Upper lobe of left lung (tissue), 6 donors: ENCODE results near the gene CAGE1. TPM values are rescaled to one million over a fixed set of nuclear protein-coding genes. Genes with fewer than 3 reads are reported as not detected.

Source experiments
- ATAC-seq, 2 donors: fragments of 200-7000 bp; cut with Tn5 transposase; one replicate each; pipeline ENCODE4 v1.9.1; 2022; ENCODE audit warnings: mild to moderate bottlenecking in 2 of 2, moderate library complexity in 2 of 2; ENCODE audit not compliant: low FRiP score in 2 of 2
- DNase-seq, 2 donors: peaks; one replicate each; pipeline ENCODE4 v3.0.0-alpha.2; 2019 to 2020
- H3K27ac ChIP-seq, 4 donors: fragments of 200-600 bp; sonication (generic); one replicate each; pipeline ENCODE4 v1.5.1; 2016 to 2019
- H3K27me3 ChIP-seq, 4 donors: fragments of 200-600 bp; sonication (generic); one replicate each; pipeline ENCODE4 v1.5.1; 2017 to 2019
- H3K36me3 ChIP-seq, 4 donors: fragments of 200-600 bp; sonication (generic); one replicate each; pipeline ENCODE4 v1.5.1; 2016 to 2019
- H3K4me1 ChIP-seq, 4 donors: fragments of 200-600 bp; sonication (generic); one replicate each; pipeline ENCODE4 v1.5.1; 2018 to 2019
- H3K4me3 ChIP-seq, 4 donors: fragments of 200-600 bp; sonication (generic); one replicate each; pipeline ENCODE4 v1.5.1; 2017 to 2019; ENCODE audit warnings: mild to moderate bottlenecking in 2 of 4, moderate library complexity in 1 of 4
- H3K9me3 ChIP-seq, 4 donors: fragments of 200-600 bp; sonication (generic); one replicate each; pipeline ENCODE4 v1.5.1; 2018 to 2019
- EP300 ChIP-seq, 4 donors: sonication (generic); formaldehyde crosslinking; IDR thresholded peaks; one replicate each; pipeline ENCODE4 v1.5.1; 2017; ENCODE audit warnings: antibody characterized with exemption in 4 of 4, control low read depth in 2 of 4
- POLR2A ChIP-seq, 4 donors: fragments of 450-650 bp; IDR thresholded peaks; one replicate each; pipeline ENCODE4 v1.5.1; 2016 to 2017; ENCODE audit warnings: antibody characterized with exemption in 4 of 4, mild to moderate bottlenecking in 2 of 4
- POLR2AphosphoS5 ChIP-seq, 2 donors: sonication (generic); formaldehyde crosslinking; IDR thresholded peaks; one replicate each; pipeline ENCODE4 v1.5.1; 2017; ENCODE audit warnings: antibody characterized with exemption in 2 of 2
- WGBS, 2 donors: methylation state at CpG; one replicate each; pipeline ENCODE4 v1.1.5; 2017 to 2018; 5-methylcytosine and 5-hydroxymethylcytosine counted together
- total RNA-seq, 6 donors: library from RNA; depleted of rRNA in 4 of 6; stranded (reverse); fragments of >200 nt in 4 of 6; gene quantifications; one replicate each; pipeline versions ENCODE4 v1.1.0 to v1.2.1, GENCODE V29; 2016 to 2021
- TF ChIP-seq, protein P1 (sequence below), 6 experiments: fragments of 450-650 bp in 4 of 6; fragments of 200-600 bp in 2 of 6; sonication (generic) in 2 of 6; IDR thresholded peaks; one replicate each; pipeline ENCODE4 v1.5.1; 2016 to 2019; ENCODE audit warnings: antibody characterized with exemption in 6 of 6
- donor health status: DM: no; HTN: no; CAD: no; lungs with moderate emphysema.
- donor health status: DM: no; HTN: yes; CAD: no; lungs with severe emphysema.

The CAGE1 gene
- total RNA-seq, 6 donors from 2014 or later, result not detected

DNA sequence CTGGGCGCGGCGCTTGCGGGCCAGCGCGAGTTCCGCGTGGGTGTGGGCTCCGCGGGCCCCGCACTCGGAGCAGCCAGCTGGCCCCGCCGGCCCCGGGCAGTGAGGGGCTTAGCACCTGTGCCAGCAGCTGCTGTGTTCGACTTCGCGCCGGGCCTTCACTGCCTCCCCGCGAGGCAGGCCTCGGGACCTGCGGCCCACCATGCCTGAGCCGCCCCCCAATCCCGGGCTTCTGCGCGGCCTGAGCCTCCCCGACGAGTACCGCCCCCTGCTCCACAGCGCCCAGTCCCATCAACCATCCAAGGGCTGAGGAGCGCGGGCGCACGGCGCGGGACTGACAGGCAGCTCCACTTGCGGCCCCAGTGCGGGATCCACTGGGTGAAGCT lies 36.3 kb upstream of the CAGE1 start:
- no peak overlapping the region for H3K4me3 ChIP-seq
- H3K27me3 ChIP-seq, result no peaks in the 10 kb centered on the region
- H3K9me3 ChIP-seq, result no peaks in the 10 kb centered on the region
- no peaks in the 10 kb centered on the region for H3K36me3 ChIP-seq
- ATAC-seq (no peak), DNase-seq (peak in 1 of 2 donors; percentile 83)
- TF ChIP-seq POLR2AphosphoS5 (IDR thresholded peaks at IDR 0.05) (no peak), POLR2A (IDR thresholded peaks at IDR 0.05) (no peak), EP300 (IDR thresholded peaks at IDR 0.05) (no peak)
- TF ChIP-seq, protein P1, sequence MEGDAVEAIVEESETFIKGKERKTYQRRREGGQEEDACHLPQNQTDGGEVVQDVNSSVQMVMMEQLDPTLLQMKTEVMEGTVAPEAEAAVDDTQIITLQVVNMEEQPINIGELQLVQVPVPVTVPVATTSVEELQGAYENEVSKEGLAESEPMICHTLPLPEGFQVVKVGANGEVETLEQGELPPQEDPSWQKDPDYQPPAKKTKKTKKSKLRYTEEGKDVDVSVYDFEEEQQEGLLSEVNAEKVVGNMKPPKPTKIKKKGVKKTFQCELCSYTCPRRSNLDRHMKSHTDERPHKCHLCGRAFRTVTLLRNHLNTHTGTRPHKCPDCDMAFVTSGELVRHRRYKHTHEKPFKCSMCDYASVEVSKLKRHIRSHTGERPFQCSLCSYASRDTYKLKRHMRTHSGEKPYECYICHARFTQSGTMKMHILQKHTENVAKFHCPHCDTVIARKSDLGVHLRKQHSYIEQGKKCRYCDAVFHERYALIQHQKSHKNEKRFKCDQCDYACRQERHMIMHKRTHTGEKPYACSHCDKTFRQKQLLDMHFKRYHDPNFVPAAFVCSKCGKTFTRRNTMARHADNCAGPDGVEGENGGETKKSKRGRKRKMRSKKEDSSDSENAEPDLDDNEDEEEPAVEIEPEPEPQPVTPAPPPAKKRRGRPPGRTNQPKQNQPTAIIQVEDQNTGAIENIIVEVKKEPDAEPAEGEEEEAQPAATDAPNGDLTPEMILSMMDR (IDR thresholded peaks at IDR 0.05), result no peak
- WGBS, 2 donors, result 89 to 98% methylated on average over 24 to 39 of the region's 39 CpGs
- H3K27ac ChIP-seq, result no peak overlapping the region
- no peaks in the 10 kb centered on the region for H3K4me1 ChIP-seq

DNA sequence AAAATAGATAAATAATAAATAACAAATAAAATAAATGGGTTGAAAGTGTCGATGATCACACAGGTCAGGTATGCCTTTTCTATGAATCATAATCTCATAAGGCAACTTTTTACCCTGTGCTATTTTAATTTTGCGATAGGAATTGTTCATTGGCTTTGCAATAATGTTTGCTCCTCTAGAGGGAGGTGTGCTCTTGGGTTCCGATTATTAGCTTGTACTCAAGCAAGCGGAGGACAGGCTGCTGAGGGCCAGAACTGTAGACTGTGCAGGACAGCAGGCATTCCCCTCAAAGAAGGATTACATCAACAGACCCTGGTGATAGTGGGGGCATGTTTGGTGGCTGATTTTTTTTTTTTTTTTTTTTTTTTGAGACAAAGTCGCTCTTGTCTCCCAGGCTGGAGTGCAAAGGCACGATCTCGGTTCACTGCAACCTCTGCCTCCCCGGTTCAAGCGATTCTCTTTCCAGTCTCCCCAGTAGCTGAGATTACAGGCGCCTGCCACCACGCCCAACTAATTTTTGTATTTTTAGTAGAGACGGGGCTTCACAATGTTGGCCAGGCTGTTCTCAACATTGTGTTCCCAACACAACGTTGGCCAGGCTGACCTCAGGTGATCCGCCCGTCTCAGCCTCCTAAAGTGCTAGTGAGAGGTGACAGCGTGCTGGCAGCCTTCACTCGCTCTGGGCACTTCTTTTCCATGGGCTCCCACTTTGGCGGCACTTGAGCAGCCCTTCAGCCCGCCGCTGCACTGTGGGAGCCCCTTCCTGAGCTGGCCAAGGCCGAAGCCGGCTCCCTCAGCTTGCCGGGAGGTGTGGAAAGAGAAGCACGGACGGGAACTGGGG lies 35.6 kb upstream of the CAGE1 start:
- no peak overlapping the region for H3K27ac ChIP-seq
- no peaks in the 10 kb centered on the region for H3K4me1 ChIP-seq
- no peaks in the 10 kb centered on the region for H3K36me3 ChIP-seq
- ATAC-seq (peak; percentile 75 to 87), DNase-seq (peak in 1 of 2 donors; percentile 36)
- TF ChIP-seq, protein P1 (IDR thresholded peaks at IDR 0.05), result peak in 5 of 6 experiments; percentile 15 to 56 (median 49)
- TF ChIP-seq EP300 (IDR thresholded peaks at IDR 0.05) (no peak), POLR2A (IDR thresholded peaks at IDR 0.05) (no peak), POLR2AphosphoS5 (IDR thresholded peaks at IDR 0.05) (no peak)
- no peaks in the 10 kb centered on the region for H3K9me3 ChIP-seq
- H3K27me3 ChIP-seq, result no peaks in the 10 kb centered on the region
- 80 to 83% methylated on average over 19 to 25 of the region's 25 CpGs for WGBS, 2 donors
- no peak overlapping the region for H3K4me3 ChIP-seq

DNA sequence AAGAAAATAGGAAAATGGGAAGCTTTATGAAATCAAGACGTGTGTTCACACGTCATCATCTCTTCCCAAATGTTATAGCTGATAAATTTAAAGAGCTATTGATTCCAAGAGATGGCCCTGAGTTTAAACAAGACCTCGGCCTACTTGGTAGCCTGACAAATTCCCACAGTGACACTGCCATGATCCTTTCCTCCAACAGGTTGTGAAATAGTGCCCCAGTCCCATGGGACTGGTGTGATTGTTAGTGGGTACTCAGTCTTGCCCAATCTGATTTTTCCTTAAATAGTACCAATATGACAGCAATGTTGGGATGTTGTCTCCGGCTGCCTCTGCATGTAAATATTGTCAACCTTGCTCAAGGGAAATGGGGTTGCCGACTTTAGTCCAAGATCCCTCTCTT lies 34.5 kb upstream of the CAGE1 start:
- DNase-seq (no peak), ATAC-seq (no peak)
- Histone ChIP-seq H3K4me1 (no peaks in the 10 kb centered on the region), H3K27me3 (no peaks in the 10 kb centered on the region), H3K36me3 (no peaks in the 10 kb centered on the region), H3K9me3 (no peaks in the 10 kb centered on the region), H3K4me3 (no peak overlapping the region), H3K27ac (no peak overlapping the region)
- WGBS, 2 donors, result 86 to 92% methylated on average over 3 to 5 of the region's 5 CpGs
- TF ChIP-seq POLR2AphosphoS5 (IDR thresholded peaks at IDR 0.05) (no peak), EP300 (IDR thresholded peaks at IDR 0.05) (no peak), POLR2A (IDR thresholded peaks at IDR 0.05) (no peak)
- TF ChIP-seq, protein P1 (IDR thresholded peaks at IDR 0.05), result no peak

DNA sequence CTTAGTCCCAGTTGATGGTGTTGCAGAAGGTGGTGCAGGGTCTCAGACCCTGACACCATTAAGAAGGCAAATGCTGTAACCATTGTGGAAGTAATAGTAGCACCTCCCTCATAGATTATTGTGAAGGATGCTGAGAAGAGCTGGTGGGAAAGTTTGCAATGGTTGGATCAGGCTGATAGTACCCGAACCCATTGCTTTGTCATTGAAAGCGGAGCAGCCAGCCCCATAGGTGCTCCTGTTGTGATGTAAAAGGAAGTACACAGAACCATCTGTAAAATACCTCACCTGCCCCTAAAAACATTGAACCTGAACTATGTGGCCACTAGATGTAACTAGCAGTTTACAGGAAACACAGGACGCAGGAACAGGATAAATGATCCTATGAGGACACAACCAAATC lies 31.5 kb upstream of the CAGE1 start:
- no peaks in the 10 kb centered on the region for H3K27me3 ChIP-seq
- no peak overlapping the region for H3K4me3 ChIP-seq
- TF ChIP-seq POLR2AphosphoS5 (IDR thresholded peaks at IDR 0.05) (no peak), POLR2A (IDR thresholded peaks at IDR 0.05) (no peak), EP300 (IDR thresholded peaks at IDR 0.05) (no peak)
- TF ChIP-seq, protein P1 (IDR thresholded peaks at IDR 0.05), result no peak
- peaks cover 6 to 26% (median 16%) of the 10 kb centered on the region in 4 donors for H3K36me3 ChIP-seq
- ATAC-seq (no peak), DNase-seq (no peak)
- WGBS, 2 donors, result 88 to 98% methylated on average over 3 of the region's 3 CpGs
- H3K4me1 ChIP-seq, result peaks cover 0 to 9% (median 0%) of the 10 kb centered on the region in 4 donors
- H3K9me3 ChIP-seq, result no peaks in the 10 kb centered on the region
- no peak overlapping the region for H3K27ac ChIP-seq
